Erythroblast (primary cell): ENCODE data around the gene EMILIN1.
A peak's percentile ranks its signal among the peaks of the same experiment; 100 is the strongest.

Experiments
- DNase-seq, 2 experiments: peaks; one replicate each; lab custom pipeline; 2025; lab: John Stamatoyannopoulos, UW
- GATA1 ChIP-seq: IDR thresholded peaks from 2 replicates; pipeline ENCODE4 v1.6.1; 2011; ENCODE audit warnings: low read depth, mild to moderate bottlenecking, control low read depth, low read length, moderate library complexity
- POLR2A ChIP-seq: IDR thresholded peaks from 2 replicates; pipeline ENCODE4 v1.6.1; 2011; ENCODE audit warnings: mild to moderate bottlenecking, low read length

Gene EMILIN1

DNA sequence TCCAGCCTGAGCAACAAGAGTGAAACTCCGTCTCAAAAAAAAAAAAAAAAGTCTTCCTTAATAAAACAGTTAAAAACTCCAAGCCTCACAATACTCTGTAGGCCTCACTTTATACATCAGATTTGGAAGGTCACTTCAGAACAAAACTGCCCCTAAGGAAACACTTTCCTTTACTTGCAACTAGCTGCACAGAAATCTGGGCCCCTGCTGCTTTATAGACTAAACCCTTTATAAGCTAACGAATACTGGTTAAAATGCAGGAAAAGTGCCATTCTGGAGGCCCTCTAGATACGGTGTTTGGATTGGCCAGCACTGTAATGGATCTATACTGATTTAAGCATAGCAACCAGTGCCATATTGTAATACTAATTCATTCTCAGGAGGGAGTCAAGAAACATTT, 46.7 kb downstream of the EMILIN1 start:
- TF ChIP-seq GATA1 = no peak
- no peak for TF ChIP-seq POLR2A
- DNase-seq = no peak

DNA sequence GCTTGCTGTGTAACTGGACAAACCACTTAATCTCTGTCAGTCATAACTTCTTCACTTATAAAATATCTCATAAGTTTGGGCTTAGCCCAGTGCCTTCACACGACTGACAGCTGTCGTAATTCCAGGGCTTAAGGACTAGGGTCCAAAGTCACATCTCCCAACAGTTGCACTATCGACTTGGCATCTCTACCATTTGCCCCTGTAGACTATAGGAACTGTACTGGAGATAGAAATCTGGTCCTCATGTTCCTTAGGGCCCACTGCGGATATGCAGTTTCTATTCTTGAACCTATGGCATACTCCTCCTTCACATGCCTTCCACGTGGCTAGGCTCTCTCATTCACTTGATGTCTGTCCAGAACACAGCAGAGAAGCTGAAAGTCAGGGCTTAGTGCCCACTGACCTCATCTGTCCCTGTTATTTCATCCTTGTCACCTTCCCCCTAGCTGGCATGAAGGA, 47.9 kb downstream of the EMILIN1 start:
- TF ChIP-seq POLR2A (no peak), GATA1 (no peak)

DNA sequence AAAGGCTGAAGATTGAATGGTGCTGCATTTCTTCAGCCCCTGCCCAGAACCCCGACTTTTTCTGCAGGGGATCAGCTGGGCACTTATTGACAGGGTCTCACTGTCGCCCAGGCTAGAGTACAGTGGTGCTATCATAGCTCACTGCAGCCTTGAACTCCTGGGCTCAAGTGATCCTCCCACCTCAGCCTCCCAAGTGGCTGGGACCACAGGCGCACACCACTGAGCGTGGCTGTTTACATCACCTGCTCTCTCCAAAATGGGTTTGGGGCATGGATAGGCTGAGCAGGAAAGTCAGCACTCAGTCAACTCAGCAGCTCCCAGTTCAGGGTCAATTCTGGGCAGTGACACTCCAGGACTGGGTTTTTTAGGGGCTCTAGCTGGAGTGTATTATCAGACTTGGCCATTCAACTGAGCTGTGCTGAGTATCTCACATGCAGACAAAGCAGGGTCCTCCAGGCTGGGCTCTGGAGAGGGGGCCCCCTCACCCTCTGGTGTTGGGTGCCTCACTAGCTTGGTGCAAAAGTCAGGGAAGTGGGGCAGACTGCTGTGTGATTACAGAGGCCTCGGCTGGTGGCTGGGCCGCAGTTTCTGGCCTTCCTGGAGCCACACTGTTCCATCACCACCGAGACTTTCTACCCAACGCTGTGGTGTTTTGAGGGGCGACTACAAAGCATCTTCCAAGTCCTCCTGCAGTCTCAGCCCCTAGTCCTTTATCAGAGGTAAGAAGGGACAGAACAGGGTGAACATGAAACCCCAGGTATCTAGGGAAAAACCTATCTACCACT, 49.7 kb downstream of the EMILIN1 start:
- TF ChIP-seq POLR2A = no peak
- no peak for TF ChIP-seq GATA1
- DNase-seq = no peak

More for the DNA sequence above, 47.9 kb downstream of the EMILIN1 start:
- DNase-seq = no peak

DNA sequence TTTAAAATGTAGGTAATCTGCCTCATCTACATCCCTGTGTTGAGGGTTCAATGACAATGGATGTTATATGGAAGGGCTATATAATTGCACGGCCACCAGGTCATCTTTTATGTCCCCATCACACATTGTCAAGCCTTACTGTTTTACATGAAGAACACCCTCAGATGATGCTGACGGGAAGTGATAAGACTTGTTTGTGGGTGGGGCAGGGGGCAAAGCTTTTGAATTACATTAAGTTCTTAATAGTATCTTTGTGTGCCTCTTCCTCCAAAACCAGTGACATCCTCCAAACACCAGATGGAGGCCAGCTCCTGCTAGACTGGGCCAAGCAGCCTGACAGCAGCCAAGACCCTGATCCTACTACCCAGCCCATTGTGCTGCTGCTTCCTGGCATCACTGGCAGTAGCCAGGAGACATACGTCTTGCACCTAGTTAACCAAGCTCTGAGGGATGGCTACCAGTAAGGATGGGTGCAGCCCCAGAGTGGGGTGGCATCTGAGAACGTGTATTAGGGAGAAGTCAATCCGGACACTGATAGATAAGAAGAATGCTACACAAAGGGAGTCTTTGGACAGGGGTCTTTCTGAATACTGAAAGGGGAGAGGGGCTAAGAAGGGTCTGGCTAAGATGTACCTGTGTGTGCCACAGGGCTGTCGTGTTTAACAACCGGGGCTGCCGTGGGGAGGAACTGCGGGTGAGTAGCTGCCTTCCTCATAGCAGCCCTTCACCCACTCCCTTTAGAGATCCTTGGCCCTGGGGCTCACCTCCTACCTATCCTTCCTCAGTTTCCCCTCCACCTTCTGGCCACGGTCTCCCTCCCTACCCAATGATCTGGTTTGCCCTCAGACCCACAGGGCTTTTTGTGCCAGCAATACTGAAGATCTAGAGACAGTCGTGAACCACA, 50.5 kb downstream of the EMILIN1 start:
- TF ChIP-seq GATA1 (no peak), POLR2A (no peak)
- peak in 1 of 2 experiments; percentile 41 for DNase-seq

DNA sequence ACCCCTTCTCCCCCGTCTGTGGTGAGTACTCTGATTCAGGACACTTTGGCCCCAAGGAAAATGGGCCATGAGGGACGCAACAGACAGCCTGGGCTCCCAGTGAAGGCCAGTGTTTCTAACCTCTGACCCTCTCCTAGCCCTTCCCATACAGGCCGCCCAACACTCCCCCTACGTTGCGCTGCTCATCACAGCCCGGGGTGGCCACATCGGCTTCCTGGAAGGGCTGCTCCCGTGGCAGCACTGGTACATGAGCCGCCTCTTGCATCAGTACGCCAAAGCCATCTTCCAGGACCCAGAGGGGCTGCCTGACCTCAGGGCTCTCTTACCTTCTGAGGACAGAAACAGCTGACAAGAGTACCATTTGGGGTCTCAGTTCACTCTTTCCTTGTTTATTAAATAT, 52.0 kb downstream of the EMILIN1 start:
- TF ChIP-seq POLR2A (no peak), GATA1 (no peak)
- no peak for DNase-seq

DNA sequence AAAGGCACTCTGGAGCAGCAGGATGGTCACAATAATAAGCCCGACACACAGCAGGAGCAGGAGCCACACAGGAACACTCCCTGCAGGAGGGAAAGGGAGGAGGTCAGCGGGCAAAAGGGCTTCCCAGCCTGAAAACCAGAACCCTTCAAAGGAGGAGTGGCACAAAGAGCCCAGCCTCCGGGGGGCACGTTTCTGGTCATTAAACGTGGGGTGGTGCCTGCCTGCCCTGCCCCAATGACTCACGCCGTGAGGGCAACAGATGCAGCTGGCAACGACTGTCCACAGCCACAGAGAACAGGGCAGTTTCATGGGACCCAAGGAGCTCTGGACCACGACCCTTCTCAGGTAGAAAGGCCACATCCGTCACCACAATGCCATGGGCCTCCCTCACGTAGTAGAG, 53.0 kb downstream of the EMILIN1 start:
- DNase-seq = no peak
- no peak for TF ChIP-seq GATA1
- TF ChIP-seq POLR2A = no peak

DNA sequence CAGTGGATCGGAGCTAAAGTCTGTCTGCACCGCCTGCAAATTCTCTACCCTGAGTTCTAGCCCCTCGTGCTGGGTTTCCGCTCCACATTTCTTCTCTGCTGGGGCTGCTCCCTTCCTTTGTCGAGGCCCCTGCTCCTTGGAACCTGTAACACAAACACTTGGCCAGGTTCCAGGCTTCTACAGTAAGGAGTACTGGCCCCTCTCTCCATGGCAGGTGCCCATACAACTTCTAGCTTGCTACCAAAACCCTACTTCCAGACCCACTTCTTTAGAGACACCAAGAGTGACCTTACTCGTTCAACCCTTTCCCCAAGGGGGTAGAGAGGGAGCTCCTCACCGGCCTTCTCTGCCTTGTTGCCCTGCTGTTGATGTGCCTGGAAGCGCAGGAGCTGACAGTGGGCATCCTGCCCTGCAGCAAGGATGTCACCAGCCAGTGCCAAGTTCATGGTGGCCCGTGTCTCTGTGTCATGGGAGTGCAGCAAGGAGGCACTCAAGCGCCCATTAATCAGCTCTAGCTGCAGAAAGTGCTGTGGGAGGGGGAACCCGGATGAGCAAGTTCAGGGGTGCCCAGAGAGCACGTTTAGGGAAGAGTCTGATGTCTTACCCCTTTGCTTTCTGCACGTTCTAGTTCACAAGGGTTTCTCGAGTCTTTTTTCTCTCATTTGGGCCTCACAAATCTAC, 54.9 kb downstream of the EMILIN1 start:
- DNase-seq = peak; percentile 50 to 52
- TF ChIP-seq POLR2A = no peak
- no peak for TF ChIP-seq GATA1

DNA sequence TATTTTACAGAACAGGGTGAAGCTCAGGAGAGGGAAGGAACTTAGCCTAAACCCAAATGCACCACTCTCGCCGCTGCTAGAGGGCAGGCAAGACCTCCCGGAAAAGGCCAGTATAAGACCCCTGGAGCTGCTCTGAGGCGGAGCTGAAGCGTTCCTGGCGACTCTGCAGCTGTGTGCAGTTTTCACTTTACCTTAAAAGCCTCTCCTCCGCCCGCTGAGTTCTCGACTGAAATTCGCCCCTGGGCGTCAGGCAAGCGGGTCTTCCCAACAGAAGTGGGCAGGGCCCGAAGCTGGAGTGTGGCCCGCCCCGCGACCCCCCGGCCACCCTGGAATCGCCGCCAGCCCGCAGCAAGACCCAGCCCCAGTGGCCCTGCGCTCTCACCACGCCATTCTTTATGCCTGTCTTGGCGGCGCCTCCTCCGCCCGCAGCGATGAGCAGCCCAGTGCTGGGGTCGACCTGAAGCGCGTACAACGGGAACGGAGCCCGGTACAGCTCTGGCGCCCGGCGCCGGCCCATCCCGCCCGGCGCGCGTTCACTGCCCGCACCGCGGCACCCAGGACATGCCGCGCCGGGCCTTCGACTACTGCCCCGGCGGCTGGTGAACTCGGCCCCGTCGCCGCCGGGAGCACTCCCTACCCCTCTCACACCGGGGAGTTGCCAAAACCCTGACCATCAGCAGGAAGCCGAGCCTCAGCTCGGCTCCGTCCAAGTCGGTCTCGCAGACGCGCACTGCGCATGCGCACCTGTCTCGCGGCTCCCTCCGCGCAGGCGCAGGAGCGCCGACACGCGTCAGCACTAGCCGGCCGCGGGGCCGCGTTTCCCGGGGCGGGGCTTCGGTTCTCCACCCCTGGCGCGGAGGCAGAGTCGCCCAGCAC, 55.7 kb downstream of the EMILIN1 start, which contains the start of gene PREB:
PREB (minus strand) TSS at position 732 of the 876 bp plus-strand sequence; CDS start at position 517, 215 bp downstream.
- no peak for TF ChIP-seq GATA1
- peak; percentile 86 for TF ChIP-seq POLR2A
- DNase-seq = peak; percentile 96 to 99

DNA sequence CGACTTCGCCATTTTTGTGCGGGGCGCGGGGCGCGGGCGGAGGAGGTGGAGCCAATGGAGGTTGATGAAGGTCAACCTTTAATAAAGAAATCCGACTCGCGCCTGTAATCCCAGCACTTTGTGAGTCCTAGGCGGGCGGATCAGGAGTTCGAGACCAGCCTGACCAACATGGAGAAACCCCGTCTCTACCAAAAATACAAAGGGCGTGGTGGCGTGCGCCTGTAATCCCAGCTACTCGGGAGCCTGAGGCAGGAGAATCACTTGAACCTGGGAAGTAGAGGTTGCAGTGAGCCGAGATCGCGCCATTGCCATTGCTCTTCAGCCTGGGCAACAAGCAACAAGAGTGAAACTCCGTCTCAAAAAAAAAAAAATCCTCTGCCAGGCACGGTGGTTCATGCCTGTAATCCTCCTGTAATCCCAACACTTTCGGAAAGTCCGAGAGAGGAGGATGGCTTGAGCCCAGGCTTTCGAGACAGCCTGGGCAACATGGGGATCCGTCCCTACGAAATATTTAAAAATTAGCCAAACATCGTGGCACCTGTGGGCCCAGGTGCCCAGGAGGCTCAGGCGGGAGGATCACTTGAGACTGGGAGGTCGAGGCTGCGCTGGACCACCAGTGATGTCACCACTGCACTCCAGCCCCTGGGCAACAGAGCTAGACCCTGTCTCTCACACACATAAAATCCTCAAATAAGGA, 56.5 kb downstream of the EMILIN1 start:
- no peak for DNase-seq
- TF ChIP-seq POLR2A = peak; percentile 50
- no peak for TF ChIP-seq GATA1

DNA sequence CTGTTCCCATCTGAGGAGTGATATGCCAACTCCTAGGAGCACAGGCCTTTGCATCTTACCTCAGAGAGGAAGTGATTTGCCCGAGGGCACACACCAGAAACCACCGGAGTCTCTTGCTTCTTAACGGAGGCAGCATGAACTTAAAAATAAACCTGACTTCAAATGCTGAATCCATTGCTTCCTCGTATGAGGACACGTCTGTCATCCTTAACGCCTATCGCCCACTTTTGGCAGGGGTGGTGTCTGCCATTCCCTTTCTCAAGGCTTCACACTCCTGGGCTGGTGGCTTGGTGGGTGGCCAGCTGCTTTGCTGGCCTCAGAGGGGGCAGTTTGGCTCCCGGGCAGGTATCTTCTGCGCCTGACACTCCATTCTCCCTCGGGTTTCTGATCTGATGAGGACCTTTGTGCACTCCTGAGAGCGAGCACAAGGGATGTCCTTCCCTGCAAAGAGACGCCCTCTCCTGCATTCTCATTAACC, 57.1 kb downstream of the EMILIN1 start:
- TF ChIP-seq GATA1 (no peak), POLR2A (no peak)
- DNase-seq = no peak
